ENCODE data around the gene SP7. TPM values are rescaled to one million over a fixed set of nuclear protein-coding genes. Genes with fewer than 3 reads are reported as not detected.

Gene SP7
- total and polyA plus RNA-seq, 2 donors from 2014 or later, result not detected

GRCh38 chr12:53338916-53339315 lies 2.8 kb upstream of the SP7 start:
- Histone ChIP-seq H3K36me3 (ENCODE audit: control insufficient read depth in 2 of 3, insufficient read depth in 3 of 3, low read length in 3 of 3) (no peaks in the 10 kb centered on the region), H3K9me3 (ENCODE audit: control insufficient read depth in 2 of 3, insufficient read depth in 1 of 3, low read length in 3 of 3) (no peaks in the 10 kb centered on the region), H3K27me3 (ENCODE audit: control insufficient read depth, insufficient read depth, low read length) (peaks cover 2% of the 10 kb centered on the region), H3K4me1 (ENCODE audit: control insufficient read depth in 2 of 3, insufficient read depth in 2 of 3, low read depth in 1 of 3, low read length in 3 of 3) (no peaks in the 10 kb centered on the region), H3K27ac (ENCODE audit: low read depth in 2 of 2, low read length in 2 of 2) (no peak overlapping the region), H3K4me3 (ENCODE audit: low read length in 3 of 3) (no peak overlapping the region), H3K9ac (ENCODE audit: low read length in 3 of 3) (no peak overlapping the region)
- intact Hi-C loops (cut with DNase I), result loop anchor here (10.0 kb wide), 1 partner anchor 176 kb away; no protein-coding TSS in a partner anchor
- no peak for FAIRE-seq
- DNase-seq, result no peak
- no peak for TF ChIP-seq CTCF (IDR thresholded peaks at IDR 0.05; ENCODE audit: borderline replicate concordance, extremely low read depth, insufficient read depth)

GRCh38 chr12:53338017-53338416 lies 1.9 kb upstream of the SP7 start:
- FAIRE-seq, result no peak

GRCh38 chr12:53334822-53335221 lies 1.3 kb downstream of the SP7 start:
- Histone ChIP-seq H3K9me3 (ENCODE audit: control insufficient read depth in 2 of 3, insufficient read depth in 1 of 3, low read length in 3 of 3) (no peaks in the 10 kb centered on the region), H3K4me3 (ENCODE audit: low read length in 3 of 3) (no peak overlapping the region), H3K36me3 (ENCODE audit: control insufficient read depth in 2 of 3, insufficient read depth in 3 of 3, low read length in 3 of 3) (no peaks in the 10 kb centered on the region), H3K9ac (ENCODE audit: low read length in 3 of 3) (no peak overlapping the region), H3K4me1 (ENCODE audit: control insufficient read depth in 2 of 3, insufficient read depth in 2 of 3, low read depth in 1 of 3, low read length in 3 of 3) (no peaks in the 10 kb centered on the region), H3K27ac (ENCODE audit: low read depth in 2 of 2, low read length in 2 of 2) (no peak overlapping the region), H3K27me3 (ENCODE audit: control insufficient read depth, insufficient read depth, low read length) (peaks cover 2% of the 10 kb centered on the region)
- no peak for TF ChIP-seq CTCF (IDR thresholded peaks at IDR 0.05; ENCODE audit: borderline replicate concordance, extremely low read depth, insufficient read depth)
- peak in 1 of 5 donors; percentile 55 for DNase-seq
- FAIRE-seq, result no peak
- intact Hi-C loops (cut with DNase I), result loop anchor here (10.0 kb wide), 1 partner anchor 180 kb away; no protein-coding TSS in a partner anchor

More at GRCh38 chr12:53338017-53338416, 1.9 kb upstream of the SP7 start:
- DNase-seq, result no peak
- Histone ChIP-seq H3K36me3 (ENCODE audit: control insufficient read depth in 2 of 3, insufficient read depth in 3 of 3, low read length in 3 of 3) (no peaks in the 10 kb centered on the region), H3K9ac (ENCODE audit: low read length in 3 of 3) (no peak overlapping the region), H3K27ac (ENCODE audit: low read depth in 2 of 2, low read length in 2 of 2) (no peak overlapping the region), H3K4me3 (ENCODE audit: low read length in 3 of 3) (no peak overlapping the region), H3K4me1 (ENCODE audit: control insufficient read depth in 2 of 3, insufficient read depth in 2 of 3, low read depth in 1 of 3, low read length in 3 of 3) (no peaks in the 10 kb centered on the region), H3K9me3 (ENCODE audit: control insufficient read depth in 2 of 3, insufficient read depth in 1 of 3, low read length in 3 of 3) (no peaks in the 10 kb centered on the region), H3K27me3 (ENCODE audit: control insufficient read depth, insufficient read depth, low read length) (peaks cover 2% of the 10 kb centered on the region)
- no peak for TF ChIP-seq CTCF (IDR thresholded peaks at IDR 0.05; ENCODE audit: borderline replicate concordance, extremely low read depth, insufficient read depth)
- intact Hi-C loops (cut with DNase I), result loop anchor here (10.0 kb wide), 1 partner anchor 177 kb away; no protein-coding TSS in a partner anchor

GRCh38 chr12:53333845-53334244 lies 2.3 kb downstream of the SP7 start:
- H3K9ac ChIP-seq (ENCODE audit: low read length in 3 of 3), result no peak overlapping the region
- DNase-seq, result peak in 1 of 5 donors; percentile 39
- no peaks in the 10 kb centered on the region for H3K36me3 ChIP-seq (ENCODE audit: control insufficient read depth in 2 of 3, insufficient read depth in 3 of 3, low read length in 3 of 3)
- no peaks in the 10 kb centered on the region for H3K4me1 ChIP-seq (ENCODE audit: control insufficient read depth in 2 of 3, insufficient read depth in 2 of 3, low read depth in 1 of 3, low read length in 3 of 3)
- intact Hi-C loops (cut with DNase I), result loop anchor here (10.0 kb wide), 1 partner anchor 181 kb away; no protein-coding TSS in a partner anchor
- TF ChIP-seq CTCF (IDR thresholded peaks at IDR 0.05; ENCODE audit: borderline replicate concordance, extremely low read depth, insufficient read depth), result no peak
- FAIRE-seq, result no peak
- no peak overlapping the region for H3K4me3 ChIP-seq (ENCODE audit: low read length in 3 of 3)
- no peak overlapping the region for H3K27ac ChIP-seq (ENCODE audit: low read depth in 2 of 2, low read length in 2 of 2)
- H3K27me3 ChIP-seq (ENCODE audit: control insufficient read depth, insufficient read depth, low read length), result peaks cover 2% of the 10 kb centered on the region
- H3K9me3 ChIP-seq (ENCODE audit: control insufficient read depth in 2 of 3, insufficient read depth in 1 of 3, low read length in 3 of 3), result no peaks in the 10 kb centered on the region
